UCSD-AML1 (cell line): Measurements from ENCODE around the gene MARCHF10.

Experiments
- DNase-seq: peaks from one replicate; lab custom pipeline; 2025; ENCODE audit not compliant: unreplicated experiment; lab: John Stamatoyannopoulos, UW

MARCHF10 gene

GRCh38 chr17:62681061-62681938 lies 126.8 kb downstream of the MARCHF10 start:
- no peak for DNase-seq

DNA sequence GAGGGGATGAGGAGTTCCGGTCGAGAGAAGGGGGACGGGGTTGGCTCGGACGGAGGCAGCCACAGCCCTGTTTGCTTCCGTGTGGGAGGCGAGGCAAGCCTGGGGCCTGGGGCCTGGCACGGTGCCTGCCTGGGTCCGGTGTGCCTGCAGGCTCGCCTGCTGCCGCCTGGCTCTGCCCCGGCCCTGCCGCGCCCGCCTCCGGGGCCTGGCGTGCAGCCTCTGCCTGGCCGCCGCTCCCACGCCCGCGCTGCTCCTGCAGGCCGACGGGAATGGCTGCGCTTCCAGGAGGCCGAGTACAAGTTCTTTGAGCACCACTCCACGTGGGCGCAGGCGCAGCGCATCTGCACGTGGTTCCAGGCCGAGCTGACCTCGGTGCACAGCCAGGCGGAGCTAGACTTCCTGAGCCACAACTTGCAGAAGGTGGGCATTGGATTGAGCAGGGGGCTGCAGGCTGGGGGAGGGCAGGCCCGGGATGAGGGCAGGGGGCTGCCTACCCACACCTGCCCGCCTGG lies 127.5 kb downstream of the MARCHF10 start:
- DNase-seq: no peak

DNA sequence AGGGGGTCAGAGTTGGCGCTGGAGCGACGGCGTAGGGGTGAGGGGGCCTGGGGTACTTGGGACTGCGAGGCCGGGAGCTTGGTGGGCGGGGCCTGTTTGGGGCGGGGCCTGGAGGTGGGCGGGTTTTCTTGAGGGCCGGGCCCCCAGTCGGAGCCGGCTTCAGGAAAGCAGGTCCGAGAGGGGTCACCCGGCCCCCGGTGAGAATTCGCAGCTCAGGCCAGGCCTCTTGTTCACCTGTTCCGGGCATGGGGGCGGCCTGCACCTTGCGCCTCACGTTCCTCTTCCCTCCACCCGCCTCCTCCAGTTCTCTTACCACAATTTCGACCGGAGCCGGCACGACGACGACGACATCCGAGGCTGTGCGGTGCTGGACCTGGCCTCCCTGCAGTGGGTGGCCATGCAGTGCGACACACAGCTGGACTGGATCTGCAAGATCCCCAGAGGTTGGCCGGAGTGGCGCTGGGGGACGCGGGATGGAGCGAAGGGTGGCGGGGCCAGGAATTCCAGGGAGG lies 128.2 kb downstream of the MARCHF10 start:
- no peak for DNase-seq

DNA sequence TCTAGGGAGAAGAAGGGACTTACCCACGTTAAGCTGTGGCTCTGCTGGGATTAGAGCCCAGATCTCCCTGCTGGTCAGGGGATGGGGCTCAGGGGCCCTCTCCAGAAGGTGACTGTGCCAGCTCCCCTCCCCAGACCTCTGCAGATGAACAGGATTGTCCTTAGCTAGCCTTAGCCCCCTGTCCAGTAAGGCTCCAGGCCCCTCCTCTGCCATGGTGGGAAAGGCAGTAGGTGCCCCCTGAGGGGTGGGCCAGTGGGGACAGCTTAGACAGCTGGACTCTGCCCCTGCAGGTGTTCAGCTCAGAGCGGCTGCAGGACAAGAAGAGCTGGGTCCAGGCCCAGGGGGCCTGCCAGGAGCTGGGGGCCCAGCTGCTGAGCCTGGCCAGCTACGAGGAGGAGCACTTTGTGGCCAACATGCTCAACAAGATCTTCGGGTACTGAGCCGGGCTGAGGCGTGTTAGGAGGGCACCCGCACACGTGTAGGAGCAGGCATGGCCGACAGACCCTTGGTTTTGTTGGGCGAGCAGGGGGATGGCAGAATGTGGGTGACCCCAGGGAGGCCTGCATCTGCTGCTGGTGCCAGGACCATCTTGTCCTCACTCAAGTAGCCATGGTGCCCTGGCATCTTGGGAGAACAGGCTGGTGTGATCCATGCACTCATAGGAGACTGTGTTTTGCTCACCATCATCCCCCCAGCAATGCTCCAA lies 129.7 kb downstream of the MARCHF10 start:
- no peak for DNase-seq

GRCh38 chr17:62676952-62677596 lies 131.0 kb downstream of the MARCHF10 start:
- no peak for DNase-seq

DNA sequence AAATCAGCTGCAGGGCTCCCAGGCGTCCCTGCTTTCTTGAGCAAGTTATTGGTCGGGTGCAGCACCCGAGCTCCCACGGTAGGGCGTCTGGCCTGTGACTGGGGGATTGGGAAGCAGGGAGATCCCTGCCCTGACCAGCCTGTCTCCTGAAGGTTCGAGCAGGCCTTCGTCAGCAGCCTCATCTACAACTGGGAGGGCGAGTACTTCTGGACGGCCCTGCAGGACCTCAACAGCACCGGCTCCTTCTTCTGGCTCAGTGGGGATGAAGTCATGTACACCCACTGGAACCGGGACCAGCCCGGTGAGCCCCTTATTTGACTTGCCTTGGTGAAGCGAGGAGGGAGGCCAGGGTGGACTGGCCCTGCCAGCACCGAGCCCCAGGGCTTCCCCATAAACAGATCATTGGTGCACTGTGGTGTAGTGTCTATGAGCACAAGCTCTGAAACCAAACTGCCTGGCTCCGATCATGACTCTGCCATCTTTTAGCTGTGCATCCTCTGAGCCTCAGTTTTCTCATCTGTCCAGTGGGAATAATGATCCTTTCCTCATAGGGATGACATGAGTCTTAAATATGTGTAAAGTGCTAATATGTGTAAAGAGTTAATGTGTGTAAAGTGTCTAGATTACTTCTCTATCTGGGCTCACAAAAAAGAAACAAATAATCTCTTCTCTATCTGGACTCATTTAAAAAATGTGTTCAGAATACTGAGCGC lies 131.7 kb downstream of the MARCHF10 start:
- no peak for DNase-seq

GRCh38 chr17:62675701-62676100 lies 132.4 kb downstream of the MARCHF10 start:
- no peak for DNase-seq

GRCh38 chr17:62675260-62675659 lies 132.9 kb downstream of the MARCHF10 start:
- DNase-seq: no peak

- no peak for DNase-seq
Observed at GRCh38 chr17:62674841-62675240, 133.3 kb downstream of the MARCHF10 start.

DNA sequence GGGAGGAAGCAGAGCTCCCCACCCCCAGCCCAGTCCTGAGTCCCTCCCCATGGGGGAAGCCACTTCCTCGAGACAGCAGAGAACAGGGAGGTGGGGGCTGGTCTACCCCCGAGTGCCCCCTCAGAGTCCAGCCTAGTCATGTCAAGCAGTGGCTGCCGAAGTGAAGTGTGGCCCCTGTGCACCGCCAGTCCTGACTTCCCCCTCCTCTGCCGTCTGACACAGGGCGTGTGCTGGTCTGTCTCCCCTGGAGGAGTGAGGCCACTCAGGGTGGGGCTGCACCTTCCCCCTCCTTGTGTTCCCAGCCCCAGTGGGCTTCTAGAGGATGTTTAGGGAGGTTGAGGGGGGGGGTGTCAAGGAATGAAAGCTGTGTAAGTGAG lies 133.8 kb downstream of the MARCHF10 start:
- no peak for DNase-seq

DNA sequence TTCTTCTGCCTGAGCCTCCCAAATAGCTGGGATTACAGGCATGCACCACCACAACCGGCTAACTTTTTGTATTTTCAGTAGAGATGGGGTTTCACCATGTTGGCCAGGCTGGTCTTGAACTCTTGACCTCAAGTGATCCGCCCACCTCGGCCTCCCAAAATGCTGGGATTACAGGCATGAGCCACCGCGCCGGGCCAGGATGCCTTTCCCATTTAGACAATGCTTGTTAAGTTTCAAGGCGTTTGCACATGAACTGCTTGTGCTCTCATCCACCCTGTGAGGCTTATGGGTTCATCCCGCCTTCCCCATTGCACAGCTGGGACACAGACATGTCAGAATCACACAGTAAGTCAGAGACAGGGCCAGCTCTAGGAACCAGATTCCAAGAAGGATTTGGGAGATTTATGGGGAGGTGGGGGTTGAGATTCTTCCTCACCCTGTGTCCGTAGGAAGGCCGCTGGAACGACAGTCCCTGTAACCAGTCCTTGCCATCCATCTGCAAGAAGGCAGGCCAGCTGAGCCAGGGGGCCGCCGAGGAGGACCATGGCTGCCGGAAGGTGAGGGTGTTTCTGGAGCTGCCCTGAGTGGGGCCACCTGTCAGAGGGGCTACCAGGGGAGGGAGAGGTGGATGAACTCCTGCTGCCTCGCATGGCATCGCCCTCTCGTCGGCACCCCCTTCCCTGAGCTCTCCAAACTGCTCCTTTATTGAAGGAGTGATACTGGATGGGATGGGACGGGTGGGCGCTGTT lies 134.3 kb downstream of the MARCHF10 start:
- no peak for DNase-seq

DNA sequence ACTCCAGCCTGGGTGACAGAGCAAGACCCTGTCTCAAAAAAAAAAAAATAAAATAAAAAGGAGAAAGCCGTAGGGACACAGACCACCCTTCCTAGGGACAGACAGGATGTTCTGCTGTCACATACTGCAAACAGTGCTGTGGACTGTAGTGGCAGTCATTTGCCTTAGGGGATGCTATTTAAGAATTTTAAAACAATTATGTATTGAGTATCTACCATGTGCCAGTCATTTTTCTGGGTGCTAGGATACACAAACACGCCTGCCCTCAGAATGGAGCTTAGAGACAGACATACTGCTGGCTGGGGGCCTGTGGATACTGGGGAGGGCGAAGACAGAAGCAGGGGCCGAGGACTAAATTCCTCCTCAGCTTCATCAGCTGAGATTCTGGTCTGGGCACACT lies 135.2 kb downstream of the MARCHF10 start:
- no peak for DNase-seq

DNA sequence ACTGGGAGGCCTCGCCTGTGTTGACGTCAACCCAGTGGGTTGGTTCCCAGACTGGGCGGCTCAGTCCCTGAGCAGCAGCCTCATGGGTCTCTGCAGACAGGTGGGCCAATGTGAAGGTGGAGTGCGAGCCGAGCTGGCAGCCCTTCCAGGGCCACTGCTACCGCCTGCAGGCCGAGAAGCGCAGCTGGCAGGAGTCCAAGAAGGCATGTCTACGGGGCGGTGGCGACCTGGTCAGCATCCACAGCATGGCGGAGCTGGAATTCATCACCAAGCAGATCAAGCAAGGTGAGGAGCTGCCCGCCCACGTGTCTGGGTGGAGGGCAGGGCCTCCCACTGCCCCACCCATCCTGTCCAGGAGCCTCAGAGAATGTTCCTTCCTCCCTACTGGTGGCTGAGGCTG lies 136.6 kb downstream of the MARCHF10 start:
- no peak for DNase-seq

DNA sequence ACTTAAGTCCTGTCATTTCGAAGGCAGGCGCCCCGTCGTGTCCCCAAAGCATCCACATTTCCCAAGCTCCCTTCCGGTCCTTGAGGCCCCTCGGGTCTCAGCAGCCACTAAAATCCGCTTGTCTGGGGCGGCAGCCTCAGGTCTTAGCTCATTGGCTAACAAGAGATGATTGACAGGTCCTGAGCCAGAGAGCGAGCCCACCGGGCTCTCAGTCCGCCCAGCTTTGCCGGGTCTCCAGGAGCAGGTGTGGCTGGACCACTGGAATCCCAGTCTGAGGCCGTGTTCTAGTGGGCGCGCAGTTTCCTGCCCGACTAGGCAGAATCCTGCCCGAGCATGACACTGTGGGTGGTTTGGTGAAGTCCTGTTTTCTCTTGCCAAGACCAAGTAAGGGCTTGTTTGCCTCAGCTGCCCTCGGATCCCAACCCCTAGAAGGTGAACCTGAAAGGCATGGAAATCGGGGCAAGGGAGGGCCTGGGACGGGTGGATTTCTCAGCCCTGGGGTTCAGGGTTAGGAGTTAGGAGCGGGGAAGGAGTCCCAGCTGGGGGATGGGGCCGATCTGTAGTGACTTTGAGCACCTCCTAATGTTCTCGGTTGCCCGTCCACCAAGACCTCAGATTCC lies 137.8 kb downstream of the MARCHF10 start:
- DNase-seq: no peak

GRCh38 chr17:62668091-62668804 lies 139.9 kb downstream of the MARCHF10 start:
- no peak for DNase-seq

DNA sequence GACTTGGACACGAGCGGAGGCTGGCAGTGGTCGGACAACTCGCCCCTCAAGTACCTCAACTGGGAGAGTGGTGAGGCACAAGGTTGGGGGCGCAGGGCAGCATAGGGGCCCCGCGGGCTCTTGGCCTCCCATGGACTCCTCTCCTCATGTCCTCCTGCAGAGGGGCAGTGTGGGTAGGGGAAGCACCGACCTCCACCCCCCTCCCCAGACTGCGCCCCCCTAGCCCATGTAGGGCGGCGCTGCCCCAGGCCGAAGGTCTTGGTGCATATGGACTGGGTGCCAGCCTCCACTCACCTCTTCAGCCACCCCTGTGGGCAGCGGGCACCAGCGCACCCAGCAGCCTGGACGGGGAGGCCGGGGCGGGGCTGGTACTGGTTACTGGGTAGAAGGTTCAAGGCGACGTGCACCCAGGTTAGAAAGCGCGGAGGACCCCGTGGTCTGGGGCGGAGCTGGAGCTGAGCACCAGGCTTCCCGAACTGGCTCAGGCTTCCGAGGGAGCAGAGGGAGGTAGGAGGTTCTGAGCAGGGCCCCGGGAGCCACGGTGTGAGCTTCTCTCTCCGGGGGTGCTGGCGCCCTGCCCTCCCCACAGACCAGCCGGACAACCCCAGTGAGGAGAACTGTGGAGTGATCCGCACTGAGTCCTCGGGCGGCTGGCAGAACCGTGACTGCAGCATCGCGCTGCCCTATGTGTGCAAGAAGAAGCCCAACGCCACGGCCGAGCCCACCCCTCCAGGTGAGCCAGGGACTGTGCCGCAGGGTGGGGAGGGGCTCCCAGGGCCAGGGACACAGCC lies 141.1 kb downstream of the MARCHF10 start:
- DNase-seq: no peak

GRCh38 chr17:62666061-62666800 lies 141.9 kb downstream of the MARCHF10 start:
- no peak for DNase-seq

- no peak for DNase-seq
Observed at GRCh38 chr17:62665599-62665998, 142.5 kb downstream of the MARCHF10 start.
